Uterus (tissue), 4 donors: Measurements from ENCODE around the gene POU2F1. TPM values are rescaled to one million over a fixed set of nuclear protein-coding genes. Genes with fewer than 3 reads are reported as not detected.

ENCODE experiments used
- DNase-seq, 2 donors: peaks; one replicate each; pipeline ENCODE4 v3.0.0-alpha.2; 2019 to 2020
- H3K27ac ChIP-seq, 2 donors: fragments of 200-600 bp; sonication (generic); 1 replicate in 1 of 2; 2 replicates in 1 of 2; pipeline ENCODE4 v1.5.1; 2016 to 2018
- H3K27me3 ChIP-seq, 2 donors: fragments of 200-600 bp; sonication (generic); one replicate each; pipeline ENCODE4 v1.5.1; 2018 to 2019; ENCODE audit warnings: control low read depth in 1 of 2
- H3K36me3 ChIP-seq, 2 donors: fragments of 200-600 bp; sonication (generic); one replicate each; pipeline ENCODE4 v1.5.1; 2019; ENCODE audit warnings: control low read depth in 1 of 2
- H3K4me1 ChIP-seq, 2 donors: fragments of 200-600 bp; sonication (generic); one replicate each; pipeline ENCODE4 v1.5.1; 2018 to 2019; ENCODE audit warnings: control low read depth in 1 of 2
- H3K4me3 ChIP-seq, 2 donors: fragments of 200-600 bp; sonication (generic); 1 replicate in 1 of 2; 2 replicates in 1 of 2; pipeline ENCODE4 v1.5.1; 2018 to 2019; ENCODE audit warnings: mild to moderate bottlenecking in 1 of 2
- H3K9me3 ChIP-seq, 2 donors: fragments of 200-600 bp; sonication (generic); one replicate each; pipeline ENCODE4 v1.5.1; 2019; ENCODE audit warnings: control low read depth in 1 of 2
- POLR2A ChIP-seq, 2 donors: fragments of 450-650 bp; IDR thresholded peaks; one replicate each; pipeline ENCODE4 v1.6.1; 2016; ENCODE audit warnings: antibody characterized with exemption in 2 of 2, mild to moderate bottlenecking in 1 of 2, moderate library complexity in 1 of 2
- intact Hi-C: fragments of 100-400 bp; cut with DNase I; formaldehyde crosslinking; loops from one replicate; pipeline ENCODE4 v1.15.1; 2023; ENCODE audit warnings: low total_unique reads
- total RNA-seq, 4 donors: library from RNA; depleted of rRNA in 3 of 4; stranded (reverse); fragments of >200 nt in 3 of 4; gene quantifications; one replicate each; pipeline versions ENCODE4 v1.1.0 to v1.2.4, GENCODE V29; 2014 to 2023
- TF ChIP-seq, protein P1 (sequence below), 4 experiments: fragments of 200-600 bp in 2 of 4; fragments of 450-650 bp in 2 of 4; sonication (generic) in 2 of 4; IDR thresholded peaks; one replicate each; pipeline ENCODE4 v1.5.1; 2016 to 2019; ENCODE audit warnings: antibody characterized with exemption in 4 of 4, mild to moderate bottlenecking in 2 of 4, moderate library complexity in 1 of 4
- donor health status: DM: yes; HTN: yes; CAD: no.

The POU2F1 gene
- total RNA-seq, 4 donors from 2014 or later, result 9.7 to 50.8 (median 32.2) TPM

DNA sequence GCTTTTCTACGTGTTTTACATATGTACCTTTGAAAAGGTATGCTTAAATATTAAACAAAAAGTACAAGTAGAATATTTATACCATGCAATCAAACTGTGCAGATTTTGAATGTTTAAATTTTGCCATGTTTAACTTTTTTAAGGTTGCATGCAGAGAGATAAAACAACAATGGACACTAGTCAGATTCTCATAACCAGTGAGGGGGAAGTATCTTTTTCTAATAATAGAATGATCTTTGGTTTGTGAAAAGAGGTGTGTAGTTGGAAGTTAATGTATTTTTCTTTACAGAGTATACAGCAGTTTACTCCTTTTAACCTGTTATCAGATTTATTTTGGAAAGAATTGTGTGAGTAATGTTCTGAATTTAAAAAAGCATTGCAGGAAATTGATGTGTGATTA is 27.1 kb downstream of the POU2F1 start:
- TF ChIP-seq, protein P1, sequence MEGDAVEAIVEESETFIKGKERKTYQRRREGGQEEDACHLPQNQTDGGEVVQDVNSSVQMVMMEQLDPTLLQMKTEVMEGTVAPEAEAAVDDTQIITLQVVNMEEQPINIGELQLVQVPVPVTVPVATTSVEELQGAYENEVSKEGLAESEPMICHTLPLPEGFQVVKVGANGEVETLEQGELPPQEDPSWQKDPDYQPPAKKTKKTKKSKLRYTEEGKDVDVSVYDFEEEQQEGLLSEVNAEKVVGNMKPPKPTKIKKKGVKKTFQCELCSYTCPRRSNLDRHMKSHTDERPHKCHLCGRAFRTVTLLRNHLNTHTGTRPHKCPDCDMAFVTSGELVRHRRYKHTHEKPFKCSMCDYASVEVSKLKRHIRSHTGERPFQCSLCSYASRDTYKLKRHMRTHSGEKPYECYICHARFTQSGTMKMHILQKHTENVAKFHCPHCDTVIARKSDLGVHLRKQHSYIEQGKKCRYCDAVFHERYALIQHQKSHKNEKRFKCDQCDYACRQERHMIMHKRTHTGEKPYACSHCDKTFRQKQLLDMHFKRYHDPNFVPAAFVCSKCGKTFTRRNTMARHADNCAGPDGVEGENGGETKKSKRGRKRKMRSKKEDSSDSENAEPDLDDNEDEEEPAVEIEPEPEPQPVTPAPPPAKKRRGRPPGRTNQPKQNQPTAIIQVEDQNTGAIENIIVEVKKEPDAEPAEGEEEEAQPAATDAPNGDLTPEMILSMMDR (IDR thresholded peaks at IDR 0.05), result no peak
- TF ChIP-seq POLR2A (IDR thresholded peaks at IDR 0.05), result no peak
- intact Hi-C loops, result no loop called here
- H3K4me1 ChIP-seq, result no peaks in the 10 kb centered on the region
- no peak overlapping the region for H3K4me3 ChIP-seq
- H3K36me3 ChIP-seq, result no peaks in the 10 kb centered on the region
- H3K9me3 ChIP-seq, result no peaks in the 10 kb centered on the region
- no peak for DNase-seq
- H3K27ac ChIP-seq, result no peak overlapping the region
- H3K27me3 ChIP-seq, result no peaks in the 10 kb centered on the region

DNA sequence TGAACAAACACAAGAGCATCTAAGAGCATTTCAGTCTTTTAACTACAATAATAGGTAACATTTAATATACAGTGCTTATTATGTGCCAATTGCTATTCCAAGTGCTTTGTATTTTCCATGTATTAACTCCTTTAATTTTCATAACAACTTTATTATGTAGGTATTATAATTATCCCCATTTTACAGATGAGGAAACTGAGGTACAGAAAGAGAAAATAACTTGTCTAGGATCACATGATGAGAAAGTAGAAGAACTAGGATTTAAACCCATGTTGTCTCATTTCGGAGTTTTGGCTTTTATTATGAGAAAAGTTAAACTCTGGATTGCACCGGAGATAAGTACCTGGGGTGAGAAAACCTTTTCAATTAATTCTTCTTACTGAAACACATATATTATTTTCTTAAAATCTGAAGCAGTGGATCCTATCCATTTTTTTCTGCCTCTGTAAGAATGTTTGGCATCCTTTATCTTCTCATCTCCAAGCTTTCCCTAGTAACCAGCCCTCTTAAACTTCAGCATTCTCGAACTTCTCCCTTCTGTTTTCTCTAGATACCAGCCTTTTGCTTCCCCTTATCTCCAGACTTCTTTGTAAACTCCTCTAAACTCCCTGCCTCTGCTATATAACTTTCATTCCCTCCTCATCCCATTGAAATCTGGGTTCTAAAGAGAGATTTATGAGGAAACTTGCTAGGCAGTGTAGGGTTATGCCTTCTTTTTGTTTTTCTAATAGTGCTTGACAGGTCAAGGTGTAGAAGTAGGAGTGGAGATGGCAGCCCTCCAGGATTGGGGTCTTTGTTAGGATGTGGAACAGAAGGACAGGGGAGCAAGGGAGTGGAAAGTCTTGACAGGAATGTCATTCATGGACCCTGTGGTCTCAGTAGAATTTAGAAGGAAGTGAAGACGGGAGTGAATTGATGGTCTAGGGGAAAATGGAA is 28.3 kb downstream of the POU2F1 start:
- Histone ChIP-seq H3K27me3 (no peaks in the 10 kb centered on the region), H3K27ac (no peak overlapping the region), H3K9me3 (no peaks in the 10 kb centered on the region), H3K4me1 (no peaks in the 10 kb centered on the region), H3K4me3 (no peak overlapping the region), H3K36me3 (no peaks in the 10 kb centered on the region)
- intact Hi-C loops, result no loop called here
- DNase-seq, result no peak
- TF ChIP-seq, protein P1 (IDR thresholded peaks at IDR 0.05), result no peak
- no peak for TF ChIP-seq POLR2A (IDR thresholded peaks at IDR 0.05)

DNA sequence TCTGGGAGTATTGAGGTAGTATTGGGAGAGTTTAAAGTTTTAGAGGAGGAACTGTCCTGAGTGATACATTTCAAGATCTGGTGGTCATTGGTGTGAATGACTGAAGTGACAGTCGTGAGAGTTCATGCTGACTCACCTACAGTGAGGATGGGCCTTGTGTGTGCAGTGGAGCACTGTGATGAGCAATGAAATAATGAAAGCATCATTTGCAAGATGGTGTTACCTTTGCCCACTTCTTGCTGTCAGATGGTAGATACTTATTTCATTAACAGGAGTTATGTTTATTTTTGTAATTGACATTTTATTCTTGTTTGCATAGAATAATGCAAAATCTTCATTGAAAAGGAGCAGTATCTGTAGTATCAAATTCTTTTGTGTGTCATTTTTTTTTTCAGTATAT is 29.0 kb downstream of the POU2F1 start:
- intact Hi-C loops, result no loop called here
- no peaks in the 10 kb centered on the region for H3K4me1 ChIP-seq
- TF ChIP-seq, protein P1 (IDR thresholded peaks at IDR 0.05), result no peak
- no peak for TF ChIP-seq POLR2A (IDR thresholded peaks at IDR 0.05)
- H3K9me3 ChIP-seq, result no peaks in the 10 kb centered on the region
- H3K4me3 ChIP-seq, result no peak overlapping the region
- no peaks in the 10 kb centered on the region for H3K36me3 ChIP-seq
- DNase-seq, result no peak
- H3K27ac ChIP-seq, result no peak overlapping the region
- no peaks in the 10 kb centered on the region for H3K27me3 ChIP-seq

DNA sequence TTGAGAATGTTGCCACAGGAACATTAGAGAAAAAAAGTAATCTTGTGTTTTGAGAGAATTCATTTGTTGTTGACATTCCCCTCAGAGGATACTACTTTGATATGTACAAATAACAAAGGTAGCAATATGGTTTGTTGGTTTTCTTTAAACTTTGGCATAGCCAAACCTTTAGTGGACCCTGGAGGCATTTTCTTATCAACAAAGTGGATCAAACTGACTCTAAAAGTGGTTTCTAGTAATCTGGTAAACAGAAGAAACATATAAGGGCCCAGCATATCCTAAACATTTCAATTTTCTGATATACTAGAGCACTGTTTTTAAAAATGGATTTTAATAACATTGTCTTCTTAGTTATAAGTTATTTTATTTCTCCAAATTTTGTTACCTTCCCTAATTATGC is 29.8 kb downstream of the POU2F1 start:
- no peaks in the 10 kb centered on the region for H3K36me3 ChIP-seq
- intact Hi-C loops, result no loop called here
- H3K9me3 ChIP-seq, result no peaks in the 10 kb centered on the region
- H3K27ac ChIP-seq, result no peak overlapping the region
- H3K27me3 ChIP-seq, result no peaks in the 10 kb centered on the region
- TF ChIP-seq, protein P1 (IDR thresholded peaks at IDR 0.05), result no peak
- TF ChIP-seq POLR2A (IDR thresholded peaks at IDR 0.05), result no peak
- no peak for DNase-seq
- no peak overlapping the region for H3K4me3 ChIP-seq
- no peaks in the 10 kb centered on the region for H3K4me1 ChIP-seq

DNA sequence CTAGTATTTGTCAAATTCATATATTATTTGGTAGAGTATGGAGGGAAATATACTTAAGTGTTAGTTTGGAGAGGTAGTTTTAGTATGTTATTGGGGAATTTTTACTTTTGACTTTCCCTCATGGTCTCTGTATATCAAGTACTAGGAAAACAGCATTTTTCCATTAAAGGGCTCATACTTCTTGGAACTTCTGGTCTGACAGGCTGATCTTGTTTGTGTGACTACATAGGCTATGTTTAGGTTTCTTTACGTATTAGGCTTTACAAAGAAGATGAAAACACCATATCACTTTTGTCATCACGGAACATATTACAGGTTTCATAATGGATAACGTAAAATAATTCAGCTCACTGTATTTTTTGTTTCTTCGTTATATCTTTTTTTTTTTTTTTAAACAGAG is 30.8 kb downstream of the POU2F1 start:
- TF ChIP-seq POLR2A (IDR thresholded peaks at IDR 0.05), result no peak
- TF ChIP-seq, protein P1 (IDR thresholded peaks at IDR 0.05), result no peak
- Histone ChIP-seq H3K9me3 (no peaks in the 10 kb centered on the region), H3K27me3 (no peaks in the 10 kb centered on the region), H3K4me1 (no peaks in the 10 kb centered on the region), H3K27ac (no peak overlapping the region), H3K36me3 (no peaks in the 10 kb centered on the region), H3K4me3 (no peak overlapping the region)
- intact Hi-C loops, result no loop called here
- no peak for DNase-seq
